Hematopoietic multipotent progenitor cell (in vitro differentiated cells): ENCODE data around the gene PAPPA. TPM values are rescaled to one million over a fixed set of nuclear protein-coding genes. Genes with fewer than 3 reads are reported as not detected.

Experiments
- DNase-seq, 3 donors: peaks; one replicate each; pipeline ENCODE4 v3.0.0-alpha.2; 2011 to 2015; ENCODE audit warnings: low read depth in 2 of 3, low spot score in 2 of 3
- total RNA-seq: library from RNA; depleted of rRNA; stranded (reverse); fragments of >200 nt; gene quantifications from one replicate; pipeline ENCODE4 v1.2.3, GENCODE V29; 2012

PAPPA gene
- total RNA-seq, 1 donor, result under 0.01 TPM

DNA sequence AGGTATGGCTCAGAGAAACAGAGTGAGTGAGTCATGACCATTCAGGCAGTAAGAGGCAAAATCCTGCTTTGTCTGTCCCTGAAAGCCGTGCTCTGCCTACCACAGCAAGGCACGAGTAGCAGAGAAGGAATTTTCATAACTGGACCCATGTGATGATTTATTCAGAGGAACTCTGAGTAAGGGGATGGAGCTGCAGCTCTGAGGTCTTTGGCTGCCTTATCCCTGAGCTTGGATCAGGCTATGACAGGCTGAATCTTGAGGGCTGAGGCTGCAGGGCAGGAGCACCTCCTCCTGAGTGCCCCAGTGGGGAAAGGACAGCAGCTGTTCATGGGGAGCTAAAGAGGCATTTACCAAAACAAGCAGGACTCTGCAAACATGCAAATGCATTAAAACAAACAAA is 183.4 kb downstream of the PAPPA start:
- DNase-seq, result no peak

GRCh38 chr9:116340270-116340669 is 186.7 kb downstream of the PAPPA start:
- no peak for DNase-seq

GRCh38 chr9:116342061-116342460 is 188.5 kb downstream of the PAPPA start:
- no peak for DNase-seq

DNA sequence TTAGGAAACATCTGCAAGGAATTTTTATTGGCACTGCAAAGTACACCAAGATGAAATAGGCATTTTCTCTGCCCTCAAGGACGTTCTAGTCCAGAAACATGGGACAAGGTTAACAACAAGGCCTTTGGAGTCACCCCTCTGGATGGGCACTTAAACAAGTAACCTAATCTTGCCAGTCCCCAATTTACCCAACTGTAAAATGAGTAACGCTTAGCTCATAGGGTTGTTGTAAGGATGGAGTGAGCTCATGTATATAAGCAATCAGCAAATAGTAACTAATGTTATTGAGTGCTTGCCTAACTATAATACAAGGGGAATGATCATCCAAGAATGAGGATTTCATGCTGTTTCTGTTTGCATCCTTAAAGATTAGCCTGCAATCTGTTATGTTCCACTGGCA is 189.3 kb downstream of the PAPPA start:
- no peak for DNase-seq

DNA sequence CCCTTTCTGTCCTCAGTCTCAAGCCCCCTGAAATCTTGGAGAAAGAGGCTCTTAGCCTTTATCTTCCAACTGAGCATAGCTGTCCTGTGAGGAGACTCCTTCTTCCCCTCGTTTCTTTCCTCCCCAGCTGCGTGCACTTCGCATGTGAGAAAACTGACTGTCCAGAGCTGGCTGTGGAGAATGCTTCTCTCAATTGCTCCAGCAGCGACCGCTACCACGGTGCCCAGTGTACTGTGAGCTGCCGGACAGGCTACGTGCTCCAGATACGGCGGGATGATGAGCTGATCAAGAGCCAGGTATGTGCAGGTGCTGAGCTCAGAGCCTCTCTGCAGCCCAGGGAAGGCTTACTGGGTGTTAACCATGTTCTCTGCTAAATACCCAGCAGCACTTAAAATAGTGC is 190.8 kb downstream of the PAPPA start:
- DNase-seq, result no peak

- DNase-seq, result no peak
These were observed 191.8 kb downstream of the PAPPA start for GRCh38 chr9:116345393-116345792.

- DNase-seq, result no peak
These were observed 192.2 kb downstream of the PAPPA start for GRCh38 chr9:116345817-116346216.

DNA sequence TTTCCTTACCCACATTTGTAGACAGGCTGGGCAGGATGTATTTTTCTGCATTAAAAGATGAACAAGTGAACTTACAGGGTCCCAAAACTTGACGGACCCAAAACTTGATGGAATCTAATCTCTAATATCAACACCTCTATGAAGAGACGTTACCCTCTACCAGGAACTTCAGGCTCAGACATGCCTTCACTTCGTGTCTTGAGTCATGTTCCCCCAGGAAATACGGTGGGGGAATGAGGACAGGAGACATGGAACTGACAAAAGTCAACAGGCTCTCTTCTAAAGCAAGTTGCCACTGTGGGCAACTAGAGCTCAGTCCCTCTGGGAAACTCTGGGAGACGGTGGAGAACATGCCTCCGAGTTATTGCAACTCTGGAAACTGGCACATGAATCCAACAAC is 196.1 kb downstream of the PAPPA start:
- no peak for DNase-seq

- no peak for DNase-seq
These were observed 196.6 kb downstream of the PAPPA start for GRCh38 chr9:116350213-116350612.

DNA sequence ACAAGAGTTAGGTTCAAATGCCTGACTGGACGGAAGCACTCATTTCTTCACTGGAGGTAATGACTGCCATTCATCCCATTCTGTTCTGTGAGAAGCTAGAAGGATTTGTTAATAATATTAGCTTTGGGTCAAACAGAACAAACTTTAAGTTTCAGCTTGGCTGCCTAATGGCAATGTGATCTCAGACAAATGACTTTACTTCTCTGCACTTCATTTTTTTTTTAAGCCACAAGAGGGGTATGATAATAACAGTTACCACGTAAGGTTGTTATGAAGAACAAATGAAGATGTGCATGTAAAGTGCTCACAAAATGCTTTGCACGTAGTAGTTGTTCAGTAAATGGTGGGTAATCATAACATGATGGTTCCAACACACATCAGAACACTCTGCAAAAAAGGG is 199.4 kb downstream of the PAPPA start:
- no peak for DNase-seq

GRCh38 chr9:116355153-116355921 is 201.7 kb downstream of the PAPPA start:
- peak in 2 of 3 donors; percentile 8 to 57 for DNase-seq

- DNase-seq, result no peak
These were observed 204.7 kb downstream of the PAPPA start for GRCh38 chr9:116358251-116358650.

- no peak for DNase-seq
These were observed 206.4 kb downstream of the PAPPA start for GRCh38 chr9:116360016-116360415.

GRCh38 chr9:116360989-116361388 is 207.4 kb downstream of the PAPPA start:
- no peak for DNase-seq

DNA sequence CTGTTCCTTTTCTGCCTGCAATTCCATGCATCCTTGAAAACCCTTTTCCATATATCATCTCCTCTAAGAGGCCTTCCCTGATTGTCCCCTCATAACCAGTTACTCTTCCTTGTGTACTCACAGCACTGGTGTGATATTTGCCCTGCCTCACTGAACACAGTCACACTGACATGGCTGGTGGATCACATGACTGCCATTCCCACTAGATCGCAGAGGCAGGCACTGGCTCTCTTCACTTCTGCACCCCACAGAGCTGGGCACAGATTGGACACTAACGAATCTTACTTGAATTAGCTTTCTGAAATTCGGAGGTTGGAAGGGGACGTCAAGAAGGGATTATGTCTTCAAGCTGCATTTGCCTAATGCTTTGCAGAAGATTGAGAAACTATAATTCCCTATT is 208.0 kb downstream of the PAPPA start:
- DNase-seq, result no peak

- DNase-seq, result no peak
These were observed 208.9 kb downstream of the PAPPA start for GRCh38 chr9:116362493-116362892.

DNA sequence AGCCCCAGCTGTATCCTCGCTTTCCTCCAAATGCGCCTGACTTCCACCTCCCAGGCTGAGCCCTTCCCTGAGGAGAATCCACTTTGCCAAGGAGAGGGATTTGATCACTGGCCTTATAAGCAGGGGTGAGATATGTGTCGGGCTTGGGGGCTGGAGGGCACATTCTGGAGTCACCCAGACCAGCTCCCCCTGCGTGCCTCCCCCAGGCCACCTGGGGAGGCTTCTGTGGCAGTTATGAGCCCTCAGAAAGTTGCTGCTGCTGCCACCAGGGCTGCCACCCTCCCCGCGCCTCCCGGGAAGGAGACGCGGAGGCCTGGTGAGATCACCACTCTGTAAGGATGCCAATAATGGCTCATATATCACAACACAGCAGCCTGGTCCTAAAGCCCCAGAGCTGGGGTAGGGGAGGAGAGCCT is 211.5 kb downstream of the PAPPA start:
- no peak for DNase-seq

DNA sequence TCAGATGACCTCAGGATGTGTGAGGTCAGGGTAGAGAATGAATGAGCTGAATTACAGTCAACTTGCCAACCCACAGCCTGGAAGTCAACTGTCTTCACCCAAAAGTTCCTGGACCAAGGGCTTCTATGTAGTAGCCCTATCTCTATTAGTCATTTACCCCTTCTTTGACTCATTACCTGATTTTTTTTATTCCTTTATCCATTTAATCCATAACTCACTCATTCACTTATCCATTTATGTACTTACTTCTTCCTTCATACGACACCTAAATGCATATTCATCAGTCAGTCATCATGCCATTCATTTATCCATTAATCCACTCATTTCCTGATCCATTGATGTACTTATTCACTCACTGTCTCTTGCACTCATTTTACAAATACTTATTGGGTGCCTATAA is 212.7 kb downstream of the PAPPA start:
- DNase-seq, result no peak

DNA sequence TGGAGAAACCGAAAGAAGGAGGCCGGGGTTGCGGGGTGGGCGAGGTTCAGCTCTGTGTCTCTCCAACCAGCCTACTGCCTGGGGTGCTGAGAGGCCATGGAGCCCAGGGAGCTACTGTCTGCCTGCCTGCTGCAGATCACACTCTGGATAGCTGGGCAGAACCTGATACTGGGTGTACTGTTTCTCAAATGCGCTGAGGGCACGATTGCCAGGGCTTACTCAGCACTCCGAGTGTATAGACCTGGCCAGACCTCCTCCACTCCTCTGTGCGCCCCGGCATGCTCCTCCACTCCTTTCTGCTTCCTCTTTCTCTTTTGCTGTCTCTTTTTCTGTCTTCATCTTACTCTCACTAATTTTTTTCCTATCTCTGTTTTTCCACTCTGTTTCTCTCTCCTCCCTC is 215.1 kb downstream of the PAPPA start:
- no peak for DNase-seq

GRCh38 chr9:116369706-116370105 is 216.1 kb downstream of the PAPPA start:
- DNase-seq, result no peak

DNA sequence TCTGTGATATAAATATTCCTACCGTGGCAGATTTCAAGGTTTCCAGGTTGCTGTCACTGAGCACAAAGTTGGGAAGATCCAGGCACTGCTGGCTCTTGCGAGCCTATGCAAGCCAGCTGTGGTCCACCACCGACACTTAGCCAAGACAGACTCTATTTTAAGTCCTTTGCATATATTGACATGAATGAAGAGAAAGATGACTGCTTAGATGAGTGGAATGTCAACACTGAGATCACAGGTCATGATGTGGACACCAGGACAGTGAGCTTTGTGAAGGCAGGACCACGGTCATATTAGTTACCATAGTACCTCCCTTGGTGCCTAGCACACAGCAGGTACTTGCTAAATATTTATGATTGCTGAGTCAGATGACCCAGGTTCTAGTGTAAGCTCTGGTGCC is 217.0 kb downstream of the PAPPA start:
- no peak for DNase-seq

DNA sequence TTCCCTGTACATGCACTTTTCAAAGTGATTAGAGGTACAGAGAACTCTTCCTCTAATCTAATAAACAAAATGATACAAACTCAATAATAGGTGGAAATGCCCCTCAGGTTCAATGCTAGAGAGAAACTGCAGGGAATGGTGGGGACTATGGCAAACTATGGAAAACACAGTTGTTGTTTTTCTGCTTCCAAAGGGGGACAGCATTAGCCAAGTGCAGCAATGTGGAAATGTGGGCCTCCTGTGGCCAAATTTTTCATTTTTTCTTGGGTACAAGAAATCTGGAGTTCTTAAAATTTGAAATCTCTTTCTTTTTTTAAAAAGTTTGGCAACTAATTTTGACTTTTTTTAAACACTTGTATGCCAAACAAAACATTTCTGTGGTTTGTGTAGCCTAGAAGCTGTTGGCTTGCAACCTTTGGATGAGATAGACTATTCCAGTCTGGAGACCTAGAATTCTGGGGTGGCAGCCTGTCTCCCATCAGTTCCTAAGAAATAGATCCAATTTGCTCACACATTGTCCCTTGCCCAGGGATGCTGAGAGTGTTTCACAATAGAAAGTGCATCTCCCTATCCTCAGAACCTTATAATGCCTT is 218.6 kb downstream of the PAPPA start:
- DNase-seq, result no peak

DNA sequence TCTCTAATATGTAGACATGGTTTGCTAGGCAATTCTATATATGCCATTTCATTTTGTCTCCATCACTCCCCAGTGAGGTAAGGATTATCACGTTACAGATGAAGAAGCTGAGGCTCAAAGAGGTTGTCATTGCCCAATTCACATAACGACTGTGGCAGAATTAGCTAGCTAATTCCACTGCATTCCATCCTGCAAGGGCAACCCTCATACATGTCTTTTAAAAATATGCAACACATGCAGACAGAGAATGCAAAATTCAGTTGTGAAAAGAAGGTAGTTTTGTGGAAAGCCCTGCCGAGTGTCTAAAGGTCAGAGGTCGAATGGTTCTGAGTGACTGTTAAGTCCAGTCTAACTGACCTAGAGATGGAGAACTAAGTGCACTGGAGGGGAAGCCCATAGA is 219.2 kb downstream of the PAPPA start:
- DNase-seq, result no peak
